NOMO-1 treated with dmso at 0.1 percent for 144 hours (cell line): Measurements from ENCODE around the gene ZEB1.

Experiments used
- DNase-seq: peaks from one replicate; lab custom pipeline; 2025; ENCODE audit not compliant: unreplicated experiment; lab: John Stamatoyannopoulos, UW

Gene ZEB1

DNA sequence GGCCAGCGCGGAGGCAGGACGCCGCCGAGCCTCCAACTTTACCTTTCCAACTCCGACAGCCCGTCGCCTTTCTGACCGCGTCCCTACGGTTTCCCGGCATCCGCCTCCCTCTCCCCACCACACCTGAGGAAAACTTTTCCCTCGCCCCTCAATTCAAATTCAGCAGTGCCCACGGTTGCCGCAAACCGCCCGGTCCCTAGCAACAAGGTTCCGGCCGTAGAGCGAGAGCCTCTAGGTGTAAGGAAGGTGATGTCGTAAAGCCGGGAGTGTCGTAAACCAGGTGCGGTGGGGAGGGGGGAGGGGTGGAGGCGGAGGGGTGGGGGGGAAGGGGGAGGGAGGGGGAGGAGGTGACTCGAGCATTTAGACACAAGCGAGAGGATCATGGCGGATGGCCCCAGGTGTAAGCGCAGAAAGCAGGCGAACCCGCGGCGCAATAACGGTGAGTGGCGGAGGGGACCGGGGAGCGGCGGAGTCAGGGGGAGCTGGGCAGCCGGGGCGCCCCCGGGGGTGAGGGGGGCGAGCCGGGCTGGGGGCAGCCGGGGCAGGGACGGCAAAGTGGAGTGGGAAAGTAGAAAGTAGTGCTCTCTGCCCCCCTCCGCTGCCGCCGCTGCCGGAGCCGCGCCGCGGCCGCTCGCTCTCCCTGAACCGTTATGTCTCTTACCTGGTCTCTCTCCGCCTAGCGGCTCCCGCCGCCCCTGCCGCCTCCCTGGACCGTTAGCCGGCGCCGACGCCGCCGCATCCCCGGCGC lies at the start of gene ZEB1:
TSS of gene ZEB1 (plus strand) at position 363 of the 748 bp plus-strand sequence. CDS start at position 382, 19 bp downstream.
- peak; percentile 50 for DNase-seq

GRCh38 chr10:31270954-31271353 lies 48.1 kb upstream of the ZEB1 start:
- no peak for DNase-seq

DNA sequence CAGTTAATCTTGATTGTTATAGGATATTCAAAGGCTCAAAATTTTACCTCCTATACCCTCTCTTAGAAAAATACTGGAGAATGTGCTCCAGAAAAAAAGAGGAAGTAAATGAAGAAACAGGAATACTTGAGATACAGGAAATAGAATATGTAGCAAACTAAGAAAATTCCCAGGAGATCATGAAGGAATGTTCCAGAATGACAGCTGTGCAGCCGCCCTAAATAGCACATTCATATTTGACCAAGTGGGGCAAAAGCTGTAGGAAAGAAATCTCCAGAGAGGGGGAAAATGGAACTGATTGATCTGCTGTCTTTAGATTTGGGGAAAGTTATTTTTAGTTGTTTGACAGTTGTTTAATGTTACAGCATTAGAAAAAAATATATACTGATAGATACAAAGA lies 46.2 kb upstream of the ZEB1 start:
- DNase-seq, result no peak

DNA sequence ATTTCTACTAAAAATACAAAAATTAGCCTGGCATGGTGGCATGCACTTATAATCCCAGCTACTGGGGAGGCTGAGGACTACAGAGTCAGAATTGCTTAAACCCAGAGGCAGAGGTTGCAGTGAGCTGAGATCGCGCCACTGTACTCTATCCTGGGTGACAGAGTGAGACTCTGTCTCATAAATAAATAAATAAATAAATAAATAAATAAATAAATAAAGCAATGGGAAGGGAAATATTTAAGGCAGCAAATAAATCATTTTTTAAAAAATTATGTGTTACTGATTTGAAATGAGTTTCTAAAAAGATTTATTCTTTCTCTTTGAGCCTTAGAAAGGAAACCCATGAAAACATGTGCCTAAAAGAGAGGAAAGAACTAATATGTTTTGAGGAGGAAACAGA lies 45.2 kb upstream of the ZEB1 start:
- DNase-seq, result no peak

GRCh38 chr10:31274310-31274709 lies 44.7 kb upstream of the ZEB1 start:
- peak; percentile 3 for DNase-seq

GRCh38 chr10:31278279-31278941 lies 40.6 kb upstream of the ZEB1 start:
- no peak for DNase-seq

- DNase-seq, result no peak
Observed at GRCh38 chr10:31280972-31281371, 38.0 kb upstream of the ZEB1 start.

DNA sequence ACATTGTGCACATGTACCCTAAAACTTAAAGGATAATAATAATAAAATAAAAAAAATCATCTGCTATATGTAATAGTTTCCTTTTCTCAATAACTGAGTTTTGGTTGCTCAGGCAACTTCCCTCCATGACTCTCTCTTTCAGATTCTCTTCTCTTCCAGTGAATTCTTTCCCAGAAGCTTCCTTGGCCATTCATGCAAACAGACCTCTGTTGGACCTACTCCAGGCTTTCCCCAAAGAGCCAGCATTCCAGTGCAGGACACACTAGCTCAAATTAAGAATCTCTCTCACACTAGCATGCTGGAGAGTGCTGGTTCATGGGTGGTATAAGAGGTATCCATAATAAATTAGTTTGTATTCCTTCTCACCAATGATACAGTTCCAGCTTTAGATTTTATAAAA lies 31.0 kb upstream of the ZEB1 start:
- DNase-seq, result no peak

GRCh38 chr10:31288962-31289361 lies 30.1 kb upstream of the ZEB1 start:
- no peak for DNase-seq

DNA sequence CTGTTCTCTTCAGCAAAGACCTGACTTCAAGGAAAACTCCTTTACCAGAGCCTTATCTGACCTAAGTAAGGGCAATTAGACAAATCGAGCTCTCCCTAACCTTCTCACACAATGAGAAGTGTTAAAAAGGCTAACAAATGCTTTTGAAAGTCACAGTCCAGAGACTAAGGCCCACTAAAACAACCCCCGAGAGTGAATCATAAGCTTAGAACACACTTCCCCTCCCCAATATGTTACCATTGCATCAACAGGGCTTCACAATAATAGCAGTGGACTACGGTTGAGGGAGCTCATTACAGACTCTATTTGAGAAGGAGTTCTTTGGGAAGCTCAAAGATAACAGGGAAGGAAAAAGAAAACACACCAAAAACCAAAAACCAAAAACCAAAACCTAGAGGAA lies 28.6 kb upstream of the ZEB1 start:
- DNase-seq, result no peak

DNA sequence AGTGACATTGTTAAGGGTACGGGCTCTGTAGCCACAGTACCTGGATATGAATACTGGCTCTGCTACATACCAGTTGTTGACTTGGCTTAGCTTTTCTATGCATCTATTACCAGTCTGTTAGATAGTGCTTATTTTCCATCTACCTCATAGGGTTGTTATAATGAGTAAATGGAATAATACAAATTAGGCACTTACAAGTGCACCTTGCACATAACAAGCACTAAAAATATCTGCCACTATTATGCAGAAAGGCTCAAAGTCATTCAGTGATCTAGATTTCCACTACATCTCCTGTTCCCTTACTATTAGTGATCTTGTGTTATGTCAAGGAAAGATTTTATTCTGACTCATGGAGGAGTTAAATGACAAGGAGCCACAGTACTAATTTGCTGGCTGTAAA lies 27.9 kb upstream of the ZEB1 start:
- no peak for DNase-seq

DNA sequence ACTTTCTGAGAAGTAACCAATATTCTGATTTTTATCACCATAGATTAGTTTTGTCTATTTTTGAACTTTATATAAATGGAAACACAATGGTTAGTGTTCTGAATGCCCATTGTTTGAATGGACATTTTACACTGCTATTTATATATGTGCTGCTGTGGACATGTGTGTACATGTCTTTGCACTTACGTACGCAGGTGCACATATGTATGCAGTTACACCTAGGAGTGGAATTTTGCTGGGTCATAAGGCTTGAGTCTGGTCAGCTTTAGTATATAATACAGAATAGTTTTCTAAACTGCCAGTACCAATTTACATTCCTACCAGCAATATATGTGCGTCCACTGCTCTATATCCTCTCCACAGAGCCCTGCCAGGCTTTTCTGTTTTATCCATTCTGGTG lies 24.5 kb upstream of the ZEB1 start:
- no peak for DNase-seq

GRCh38 chr10:31296754-31297153 lies 22.3 kb upstream of the ZEB1 start:
- DNase-seq, result no peak

DNA sequence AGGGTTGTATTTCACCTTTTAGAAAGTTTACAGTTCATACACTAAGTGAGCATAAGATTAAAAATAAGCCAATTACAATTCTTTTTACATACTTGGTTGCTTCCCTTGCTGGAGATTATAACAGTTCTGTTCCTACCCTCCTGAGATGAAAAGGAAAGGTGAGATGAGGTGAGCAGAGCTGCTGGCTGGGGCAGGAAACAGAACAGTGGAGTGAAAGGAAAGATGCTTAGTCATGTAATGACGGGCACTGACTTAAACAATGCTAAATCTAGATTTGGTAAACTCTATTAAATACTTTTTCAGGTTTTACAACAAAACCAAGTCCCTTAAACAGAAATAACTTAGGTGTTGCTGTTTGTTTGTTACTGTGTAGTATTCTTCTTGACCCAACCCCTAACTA lies 19.9 kb upstream of the ZEB1 start:
- no peak for DNase-seq

DNA sequence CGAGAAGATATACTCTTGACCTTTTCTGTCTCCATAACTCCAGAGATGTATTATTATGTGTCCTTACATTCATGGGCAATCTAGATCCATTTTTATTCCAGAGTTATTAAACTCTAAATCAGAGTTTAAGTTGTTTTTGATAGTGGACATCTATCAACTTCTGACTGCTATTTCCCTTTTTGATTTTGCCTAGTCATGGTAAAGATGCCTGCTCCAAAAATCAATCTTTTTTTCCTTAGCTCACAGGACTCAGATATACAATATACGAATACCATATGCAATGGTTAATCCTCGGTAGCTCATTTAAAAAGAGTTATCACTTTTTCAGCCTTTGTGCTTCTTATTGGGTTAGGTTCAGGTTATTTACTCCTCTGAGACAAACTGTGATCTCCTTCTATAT lies 15.8 kb upstream of the ZEB1 start:
- no peak for DNase-seq

DNA sequence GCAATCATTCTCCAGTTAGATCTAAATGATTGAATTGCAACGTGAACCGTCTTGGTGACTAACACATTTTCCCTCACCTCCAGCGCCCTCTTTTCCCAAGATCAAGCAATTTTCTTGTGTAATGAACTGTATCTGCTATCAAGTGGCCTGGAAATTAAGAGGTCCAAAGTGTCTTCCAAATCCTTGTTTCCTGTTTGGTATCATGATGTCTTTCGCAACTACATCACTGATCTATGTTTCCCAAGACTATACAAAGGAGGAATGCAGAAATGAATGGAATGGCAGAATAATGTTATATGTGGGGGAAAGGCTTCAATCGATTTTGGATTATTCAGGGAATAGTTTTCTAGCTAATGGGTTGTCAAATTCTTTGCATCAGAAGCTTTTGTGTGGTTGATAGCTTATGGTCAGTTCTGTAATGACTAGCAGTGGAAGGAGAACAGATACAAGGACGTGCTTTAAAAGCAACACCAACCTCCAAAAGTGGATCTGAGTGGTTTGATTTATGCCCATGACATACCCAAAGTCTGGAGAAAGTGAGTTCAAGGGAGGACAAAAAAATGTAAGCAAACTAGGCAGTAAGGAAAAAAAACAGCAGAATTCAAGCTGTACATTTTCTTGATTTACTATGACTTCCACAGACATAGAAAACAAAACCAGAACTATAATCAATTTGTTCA lies 14.6 kb upstream of the ZEB1 start:
- DNase-seq, result no peak

DNA sequence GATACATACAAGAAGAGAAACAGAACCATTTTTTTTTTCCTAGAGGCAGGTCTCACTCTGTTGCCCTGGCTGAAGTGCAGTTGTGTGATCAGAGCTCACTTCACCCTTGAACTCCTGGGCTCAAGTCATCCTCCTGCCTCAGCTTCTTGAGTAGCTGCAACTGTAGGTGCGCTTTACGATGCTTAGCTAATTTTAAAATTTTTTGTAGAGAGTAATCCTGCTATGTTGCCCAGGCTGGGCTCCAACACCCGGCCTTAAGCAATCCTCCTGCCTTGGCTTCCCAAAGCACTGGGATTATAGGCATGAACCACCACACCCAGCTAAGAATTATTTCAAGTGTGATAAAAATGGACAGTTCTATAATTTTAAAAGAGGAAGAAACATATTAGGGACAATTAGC lies 5.6 kb upstream of the ZEB1 start:
- no peak for DNase-seq

- DNase-seq, result no peak
Observed at GRCh38 chr10:31314256-31315150, 4.5 kb upstream of the ZEB1 start.

DNA sequence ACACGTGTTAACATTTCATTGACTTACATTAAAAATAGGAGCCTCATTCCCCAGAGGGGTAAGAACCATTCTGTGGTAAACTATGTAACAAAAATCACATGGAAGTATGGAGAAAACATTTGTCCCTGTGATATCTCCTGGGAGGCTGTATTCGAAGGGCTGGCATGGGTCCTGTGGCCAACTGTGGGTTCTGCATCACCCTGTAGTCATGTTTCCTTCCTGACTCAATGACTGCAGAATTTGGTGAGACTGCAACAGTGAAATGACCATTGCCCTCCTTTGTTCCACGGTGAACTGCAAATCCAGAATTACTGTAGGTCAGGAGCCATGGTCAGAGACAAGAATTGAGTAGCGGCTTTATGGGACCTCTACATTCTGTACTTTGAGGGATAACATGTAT lies 3.6 kb upstream of the ZEB1 start:
- no peak for DNase-seq

GRCh38 chr10:31317171-31317570 lies 1.8 kb upstream of the ZEB1 start:
- no peak for DNase-seq

DNA sequence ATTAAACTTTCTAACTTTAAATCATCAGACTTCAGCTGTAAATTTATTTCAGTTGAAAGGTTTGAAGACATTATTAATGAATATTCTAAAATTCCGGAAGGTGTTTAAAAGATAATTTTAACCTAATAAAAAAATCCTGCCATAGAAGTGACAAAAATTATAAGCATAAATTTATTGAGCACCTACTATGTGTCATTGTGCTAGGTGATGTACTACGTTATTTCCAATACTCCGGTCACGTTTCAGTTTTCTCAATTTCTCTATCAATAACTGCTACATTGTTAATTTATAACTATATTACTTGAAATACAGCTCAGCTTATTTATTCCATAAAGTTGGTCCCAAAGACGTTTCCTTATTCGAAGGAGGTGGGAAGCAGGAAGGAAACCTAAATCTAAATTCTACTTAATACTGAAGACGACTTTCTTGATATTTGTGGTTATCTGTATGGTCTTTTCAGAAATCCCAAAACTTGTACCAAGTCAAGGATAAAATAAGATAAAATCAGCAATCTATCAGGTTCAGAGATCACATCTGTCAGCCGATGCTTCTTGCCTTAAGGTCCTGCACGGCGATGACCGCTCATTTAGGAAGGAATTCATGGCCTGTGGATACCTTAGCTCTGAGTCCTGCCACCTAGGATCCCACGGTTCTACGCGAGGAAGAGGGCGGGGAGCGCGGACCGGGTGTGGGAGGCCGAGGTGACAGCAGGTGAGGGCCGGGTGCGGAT lies 1.2 kb upstream of the ZEB1 start:
- no peak for DNase-seq
